Immature natural killer cell (primary cell): Measurements from ENCODE around the gene TMEM121. TPM values are rescaled to one million over a fixed set of nuclear protein-coding genes. Genes with fewer than 3 reads are reported as not detected.

Experiments
- DNase-seq, 3 donors: peaks; one replicate each; pipeline ENCODE4 v3.0.0; 2022; ENCODE audit warnings: mixed read lengths in 1 of 3
- H3K27ac Mint-ChIP-seq, 6 donors: one replicate each; pipeline ENCODE4 v1.8.0; 2020; ENCODE audit warnings: mixed read lengths in 6 of 6, mild to moderate bottlenecking in 5 of 6, inconsistent platforms in 4 of 6, moderate library complexity in 3 of 6
- H3K27me3 Mint-ChIP-seq, 3 donors: one replicate each; pipeline ENCODE4 v1.8.0; 2020 to 2021; ENCODE audit warnings: low read depth in 3 of 3, mild to moderate bottlenecking in 3 of 3, mixed read lengths in 3 of 3, moderate library complexity in 3 of 3, inconsistent platforms in 1 of 3
- H3K36me3 Mint-ChIP-seq, 3 donors: one replicate each; pipeline ENCODE4 v1.8.0; 2020; ENCODE audit warnings: mixed read lengths in 3 of 3, inconsistent platforms in 2 of 3, mild to moderate bottlenecking in 2 of 3
- H3K4me1 Mint-ChIP-seq, 2 donors: one replicate each; pipeline ENCODE4 v1.8.0; 2020; ENCODE audit warnings: inconsistent platforms in 2 of 2, mild to moderate bottlenecking in 2 of 2, mixed read lengths in 2 of 2, moderate library complexity in 1 of 2
- H3K4me3 Mint-ChIP-seq, 5 donors: one replicate each; pipeline ENCODE4 v1.8.0; 2020; ENCODE audit warnings: mild to moderate bottlenecking in 5 of 5, mixed read lengths in 5 of 5, inconsistent platforms in 3 of 5, moderate library complexity in 3 of 5
- H3K9me3 Mint-ChIP-seq, 6 donors: one replicate each; pipeline ENCODE4 v1.8.0; 2020; ENCODE audit warnings: mild to moderate bottlenecking in 6 of 6, mixed read lengths in 6 of 6, inconsistent platforms in 4 of 6, moderate library complexity in 3 of 6
- polyA plus RNA-seq, 3 donors: library from polyadenylated mRNA; unstranded; fragments of 300-500 nt; fragmentation: Illumina TruSeq; gene quantifications; one replicate each; pipeline ENCODE4 v1.2.3, GENCODE V29; 2021

The TMEM121 gene
- polyA plus RNA-seq, 3 donors from 2014 or later, result 1.1 to 1.4 TPM; not detected in 1

GRCh38 chr14:105490572-105491365 lies 35.6 kb upstream of the TMEM121 start, which contains the start of gene TEDC1:
Gene TEDC1, plus strand, starts transcription at chr14:105491246. Its CDS starts 130 bp downstream, at chr14:105491376.
- Mint-ChIP-seq H3K27ac (peak within 1 kb of the TSS; percentile 87 to 97 (median 94)), H3K4me3 (peak within 1 kb of the TSS; percentile 81 to 92 (median 91)), H3K27me3 (peaks cover 22 to 54% (median 39%) of the 10 kb centered on the region in 3 donors), H3K9me3 (no peaks in the 10 kb centered on the region), H3K4me1 (peaks cover 26 to 31% of the 10 kb centered on the region in 2 donors), H3K36me3 (no peaks in the 10 kb centered on the region)
- peak; percentile 100 for DNase-seq

- peaks cover 25 to 27% of the 10 kb centered on the region in 2 donors for H3K4me1 Mint-ChIP-seq
- H3K4me3 Mint-ChIP-seq, result peak overlapping the region; percentile 81 to 91 (median 88)
- DNase-seq, result peak; percentile 81 to 85 (median 82)
- no peaks in the 10 kb centered on the region for H3K9me3 Mint-ChIP-seq
- H3K27ac Mint-ChIP-seq, result peak overlapping the region; percentile 87 to 97 (median 92)
- peaks cover 22 to 48% (median 34%) of the 10 kb centered on the region in 3 donors for H3K27me3 Mint-ChIP-seq
- H3K36me3 Mint-ChIP-seq, result no peaks in the 10 kb centered on the region
Measured at GRCh38 chr14:105491366-105491973, 34.9 kb upstream of the TMEM121 start.

GRCh38 chr14:105492031-105492970 lies 34.1 kb upstream of the TMEM121 start:
- peak overlapping the region; percentile 81 to 88 (median 86) for H3K4me3 Mint-ChIP-seq
- no peaks in the 10 kb centered on the region for H3K36me3 Mint-ChIP-seq
- no peaks in the 10 kb centered on the region for H3K9me3 Mint-ChIP-seq
- H3K27ac Mint-ChIP-seq, result peak overlapping the region; percentile 87 to 95 (median 92)
- DNase-seq, result no peak
- H3K27me3 Mint-ChIP-seq, result peaks cover 21 to 47% (median 37%) of the 10 kb centered on the region in 3 donors
- peaks cover 20 to 25% of the 10 kb centered on the region in 2 donors for H3K4me1 Mint-ChIP-seq

- Mint-ChIP-seq H3K27me3 (peaks cover 15 to 46% (median 30%) of the 10 kb centered on the region in 3 donors), H3K36me3 (no peaks in the 10 kb centered on the region), H3K4me3 (peak overlapping the region in 1 of 5 donors; percentile 33), H3K4me1 (peaks cover 13 to 18% of the 10 kb centered on the region in 2 donors), H3K9me3 (no peaks in the 10 kb centered on the region), H3K27ac (peak overlapping the region in 1 of 6 donors; percentile 69)
- DNase-seq, result no peak
Measured at GRCh38 chr14:105492971-105493871, 33.2 kb upstream of the TMEM121 start.

- DNase-seq, result peak in 1 of 3 donors; percentile 2
- Mint-ChIP-seq H3K9me3 (no peaks in the 10 kb centered on the region), H3K4me3 (no peak overlapping the region), H3K4me1 (peaks cover 13% of the 10 kb centered on the region in 2 donors), H3K36me3 (no peaks in the 10 kb centered on the region), H3K27me3 (peaks cover 15 to 49% (median 30%) of the 10 kb centered on the region in 3 donors), H3K27ac (no peak overlapping the region)
Measured at GRCh38 chr14:105493921-105494605, 32.3 kb upstream of the TMEM121 start.

- Mint-ChIP-seq H3K9me3 (no peaks in the 10 kb centered on the region), H3K4me1 (peaks cover 8 to 10% of the 10 kb centered on the region in 2 donors), H3K27me3 (peaks cover 12 to 44% (median 25%) of the 10 kb centered on the region in 3 donors), H3K36me3 (no peaks in the 10 kb centered on the region), H3K4me3 (no peak overlapping the region), H3K27ac (no peak overlapping the region)
- DNase-seq, result no peak
Measured at GRCh38 chr14:105494606-105494929, 31.8 kb upstream of the TMEM121 start.

GRCh38 chr14:105495101-105495989 lies 31.0 kb upstream of the TMEM121 start:
- peaks cover 6% of the 10 kb centered on the region in 2 donors for H3K4me1 Mint-ChIP-seq
- H3K4me3 Mint-ChIP-seq, result no peak overlapping the region
- H3K27me3 Mint-ChIP-seq, result peaks cover 8 to 44% (median 20%) of the 10 kb centered on the region in 3 donors
- DNase-seq, result peak in 1 of 3 donors; percentile 3
- no peak overlapping the region for H3K27ac Mint-ChIP-seq
- H3K9me3 Mint-ChIP-seq, result no peaks in the 10 kb centered on the region
- no peaks in the 10 kb centered on the region for H3K36me3 Mint-ChIP-seq

- no peak overlapping the region for H3K4me3 Mint-ChIP-seq
- H3K27me3 Mint-ChIP-seq, result peaks cover 4 to 41% (median 12%) of the 10 kb centered on the region in 3 donors
- H3K9me3 Mint-ChIP-seq, result no peaks in the 10 kb centered on the region
- H3K36me3 Mint-ChIP-seq, result no peaks in the 10 kb centered on the region
- no peak overlapping the region for H3K27ac Mint-ChIP-seq
- H3K4me1 Mint-ChIP-seq, result peaks cover 4 to 6% of the 10 kb centered on the region in 2 donors
- DNase-seq, result peak in 1 of 3 donors; percentile 10
Measured at GRCh38 chr14:105495990-105496830, 30.2 kb upstream of the TMEM121 start.

GRCh38 chr14:105496831-105497591 lies 29.4 kb upstream of the TMEM121 start:
- Mint-ChIP-seq H3K4me1 (peaks cover under 1% of the 10 kb centered on the region in 2 donors), H3K4me3 (no peak overlapping the region)

GRCh38 chr14:105497671-105498429 lies 28.5 kb upstream of the TMEM121 start:
- no peaks in the 10 kb centered on the region for H3K4me1 Mint-ChIP-seq
- DNase-seq, result peak in 2 of 3 donors; percentile 9 to 10
- H3K36me3 Mint-ChIP-seq, result no peaks in the 10 kb centered on the region
- H3K9me3 Mint-ChIP-seq, result no peaks in the 10 kb centered on the region
- no peak overlapping the region for H3K4me3 Mint-ChIP-seq
- peaks cover 0 to 36% (median 7%) of the 10 kb centered on the region in 3 donors for H3K27me3 Mint-ChIP-seq
- no peak overlapping the region for H3K27ac Mint-ChIP-seq

More at GRCh38 chr14:105496831-105497591, 29.4 kb upstream of the TMEM121 start:
- Mint-ChIP-seq H3K27ac (no peak overlapping the region), H3K9me3 (no peaks in the 10 kb centered on the region), H3K36me3 (no peaks in the 10 kb centered on the region), H3K27me3 (peaks cover 0 to 36% (median 7%) of the 10 kb centered on the region in 3 donors)
- DNase-seq, result peak in 1 of 3 donors; percentile 2
